Thymus (tissue), 11 donors: ENCODE measurements around the gene CDC27. TPM values are rescaled to one million over a fixed set of nuclear protein-coding genes. Genes with fewer than 3 reads are reported as not detected.

Source experiments
- DNase-seq, 9 donors: peaks; one replicate each; pipeline ENCODE4 v3.0.0-alpha.2; 2013; ENCODE audit warnings: low spot score in 9 of 9, low read depth in 6 of 9, missing footprints in 1 of 9
- H3K27ac ChIP-seq, 2 donors: one replicate each; pipeline ENCODE4 v1.5.1; 2013; ENCODE audit warnings: control low read depth in 1 of 2, low read depth in 1 of 2, low read length in 1 of 2, mild to moderate bottlenecking in 1 of 2, moderate library complexity in 1 of 2
- H3K27me3 ChIP-seq, 2 donors: one replicate each; pipeline ENCODE4 v1.5.1; 2013; ENCODE audit warnings: low read length in 1 of 2; ENCODE audit not compliant: control insufficient read depth in 2 of 2, insufficient read depth in 1 of 2
- H3K36me3 ChIP-seq, 2 donors: one replicate each; pipeline ENCODE4 v1.5.1; 2013; ENCODE audit warnings: low read length in 1 of 2, mild to moderate bottlenecking in 1 of 2, moderate library complexity in 1 of 2; ENCODE audit not compliant: control insufficient read depth in 2 of 2, insufficient read depth in 2 of 2
- H3K4me1 ChIP-seq, 2 donors: one replicate each; pipeline ENCODE4 v1.5.1; 2013; ENCODE audit warnings: low read length in 2 of 2; ENCODE audit not compliant: control insufficient read depth in 2 of 2, insufficient read depth in 2 of 2
- H3K4me3 ChIP-seq, 2 donors: one replicate each; pipeline ENCODE4 v1.5.1; 2013; ENCODE audit warnings: low read length in 2 of 2, control low read depth in 1 of 2, mild to moderate bottlenecking in 1 of 2
- H3K9me3 ChIP-seq, 2 donors: one replicate each; pipeline ENCODE4 v1.5.1; 2013; ENCODE audit warnings: low read length in 1 of 2, mild to moderate bottlenecking in 1 of 2; ENCODE audit not compliant: control insufficient read depth in 2 of 2, insufficient read depth in 1 of 2
- WGBS: extraction: QIAGEN DNeasy Blood & Tissue Kit; methylation state at CpG from one replicate; pipeline ENCODE4 v1.1.7; 2013; 5-methylcytosine and 5-hydroxymethylcytosine counted together
- polyA plus RNA-seq: library from polyadenylated mRNA; stranded (reverse); fragments of 200-250 nt; gene quantifications from one replicate; pipeline ENCODE4 v1.2.3, GENCODE V29; 2013
- total RNA-seq: library from RNA; stranded (reverse); fragments of 120-200 nt; gene quantifications from one replicate; pipeline ENCODE4 v1.2.4, GENCODE V29; 2013
- donor health status: healthy.

CDC27 gene
- total and polyA plus RNA-seq, 2 donors: 21.1 to 52.2 TPM

DNA sequence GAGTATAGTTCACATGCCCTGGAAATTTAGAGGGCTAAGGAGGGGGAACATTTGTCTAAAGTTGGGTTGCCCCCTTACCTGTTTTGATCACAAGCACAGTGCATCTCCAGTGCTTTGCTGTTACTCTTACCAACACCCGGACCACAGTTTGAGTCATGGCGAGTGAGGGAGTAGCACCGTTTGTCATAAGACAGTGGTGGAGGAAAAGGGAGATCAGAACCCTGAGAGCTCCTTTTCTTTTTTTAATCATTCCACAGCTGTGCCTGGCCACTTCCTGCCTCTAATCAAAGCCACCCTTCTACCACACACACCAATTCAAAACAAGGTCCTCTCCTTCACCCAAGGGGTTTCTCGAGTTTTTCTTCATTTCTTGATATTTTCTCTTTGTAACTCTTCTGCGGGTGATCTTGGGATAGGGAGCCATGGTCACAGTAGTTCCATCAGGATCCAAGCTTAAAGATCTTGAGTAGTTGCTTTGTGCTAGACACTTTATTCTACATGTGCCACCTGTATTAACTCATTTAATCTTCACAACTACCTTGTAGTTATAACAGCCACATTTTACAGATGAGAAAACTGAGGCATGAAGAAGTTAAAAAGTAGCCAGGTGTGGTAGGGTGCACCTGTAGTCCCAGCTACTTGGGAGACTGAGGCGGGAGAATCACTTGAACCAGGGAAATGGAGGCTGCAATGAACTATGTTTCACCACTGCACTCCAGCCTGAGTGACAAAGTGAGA, 15.1 kb upstream of the CDC27 start:
- DNase-seq: peak in 1 of 9 donors; percentile 61
- no peaks in the 10 kb centered on the region for H3K27me3 ChIP-seq
- H3K27ac ChIP-seq: peak overlapping the region; percentile 37 to 90
- 42% methylated on average over 6 of the region's 6 CpGs for WGBS
- H3K4me3 ChIP-seq: no peak overlapping the region
- H3K36me3 ChIP-seq: no peaks in the 10 kb centered on the region
- H3K9me3 ChIP-seq: no peaks in the 10 kb centered on the region
- peaks cover 10 to 56% of the 10 kb centered on the region in 2 donors for H3K4me1 ChIP-seq

DNA sequence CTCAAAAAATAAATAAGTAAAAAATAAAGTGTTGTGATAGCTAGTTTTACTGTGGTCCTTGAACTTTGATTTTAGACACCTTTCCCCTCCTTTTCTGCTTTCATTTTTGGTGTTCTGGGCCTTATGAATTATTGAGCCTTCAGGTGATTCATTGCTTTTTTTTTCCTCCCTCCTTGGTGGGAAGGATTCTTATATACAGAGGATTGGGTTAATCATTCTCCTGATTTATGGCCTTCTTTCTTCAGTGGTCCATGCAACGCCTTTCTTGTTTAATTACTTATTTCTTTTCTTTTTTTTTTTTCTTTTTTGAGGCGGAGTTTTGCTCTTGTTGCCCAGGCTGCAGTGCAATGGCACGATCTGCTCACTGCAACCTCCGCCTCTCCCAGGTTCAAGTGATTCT, 12.1 kb upstream of the CDC27 start:
- Histone ChIP-seq H3K4me3 (no peak overlapping the region), H3K4me1 (peaks cover 10 to 37% of the 10 kb centered on the region in 2 donors), H3K36me3 (no peaks in the 10 kb centered on the region), H3K9me3 (no peaks in the 10 kb centered on the region), H3K27me3 (no peaks in the 10 kb centered on the region), H3K27ac (no peak overlapping the region)
- no peak for DNase-seq
- 86% methylated on average over 4 of the region's 4 CpGs for WGBS

DNA sequence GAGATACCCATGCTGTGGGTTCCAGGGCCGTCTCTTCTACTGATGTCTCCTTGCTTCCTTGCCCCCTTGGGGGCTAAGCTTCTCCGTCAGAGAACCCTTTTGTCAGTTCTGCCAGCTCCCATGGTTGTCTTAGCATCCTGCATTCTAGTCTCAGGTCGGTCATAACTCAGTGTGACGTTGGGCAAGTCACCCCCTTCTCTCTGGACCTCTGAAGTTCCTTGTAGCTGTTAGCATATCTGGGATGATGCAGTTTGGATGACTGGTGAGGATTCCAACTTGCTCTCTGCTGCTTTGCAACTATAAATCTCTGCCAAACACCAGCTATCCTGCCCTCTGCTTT, 11.2 kb upstream of the CDC27 start:
- H3K27me3 ChIP-seq: no peaks in the 10 kb centered on the region
- H3K9me3 ChIP-seq: no peaks in the 10 kb centered on the region
- no peak overlapping the region for H3K4me3 ChIP-seq
- peaks cover 7 to 29% of the 10 kb centered on the region in 2 donors for H3K4me1 ChIP-seq
- DNase-seq: no peak
- peak overlapping the region; percentile 8 to 60 for H3K27ac ChIP-seq
- 46% methylated on average over 4 of the region's 4 CpGs for WGBS
- no peaks in the 10 kb centered on the region for H3K36me3 ChIP-seq

DNA sequence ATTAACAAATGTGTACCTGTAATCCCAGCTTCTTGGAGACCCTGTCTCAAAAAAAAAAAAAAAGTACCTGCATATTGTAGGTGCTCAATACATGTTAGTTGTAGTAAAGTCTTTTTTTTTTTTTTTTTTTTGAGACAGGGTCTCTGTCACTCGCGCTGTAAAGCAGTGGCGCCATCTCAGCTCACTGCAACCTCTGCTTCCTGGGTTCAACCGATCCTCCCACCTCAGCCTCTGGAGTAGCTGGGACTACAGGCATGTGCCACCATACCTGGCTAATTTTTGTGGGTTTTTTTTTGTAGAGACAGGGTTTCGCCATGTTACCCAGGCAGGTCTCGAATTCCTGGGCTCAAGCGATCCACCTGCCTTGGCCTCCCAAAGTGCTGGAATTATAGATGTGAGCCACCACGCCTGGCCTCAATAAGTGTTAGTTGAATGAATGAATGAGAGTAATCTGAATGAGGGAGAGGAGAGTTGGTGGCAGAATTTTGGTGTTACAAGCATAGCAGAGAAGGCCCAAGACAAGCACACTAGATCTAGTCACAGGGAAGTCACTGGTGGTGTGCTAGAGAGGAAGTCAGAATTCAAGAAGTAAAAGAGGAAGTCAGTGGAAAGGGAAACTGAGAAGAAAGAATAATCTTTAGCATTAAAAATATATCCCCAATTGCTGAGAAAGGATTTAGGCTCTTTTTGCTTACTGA, 10.7 kb upstream of the CDC27 start:
- WGBS: 97% methylated on average over 8 of the region's 8 CpGs
- H3K4me3 ChIP-seq: no peak overlapping the region
- no peaks in the 10 kb centered on the region for H3K36me3 ChIP-seq
- H3K27me3 ChIP-seq: no peaks in the 10 kb centered on the region
- no peaks in the 10 kb centered on the region for H3K9me3 ChIP-seq
- peak overlapping the region; percentile 8 to 60 for H3K27ac ChIP-seq
- peak in 1 of 9 donors; percentile 46 for DNase-seq
- peaks cover 7 to 23% of the 10 kb centered on the region in 2 donors for H3K4me1 ChIP-seq

DNA sequence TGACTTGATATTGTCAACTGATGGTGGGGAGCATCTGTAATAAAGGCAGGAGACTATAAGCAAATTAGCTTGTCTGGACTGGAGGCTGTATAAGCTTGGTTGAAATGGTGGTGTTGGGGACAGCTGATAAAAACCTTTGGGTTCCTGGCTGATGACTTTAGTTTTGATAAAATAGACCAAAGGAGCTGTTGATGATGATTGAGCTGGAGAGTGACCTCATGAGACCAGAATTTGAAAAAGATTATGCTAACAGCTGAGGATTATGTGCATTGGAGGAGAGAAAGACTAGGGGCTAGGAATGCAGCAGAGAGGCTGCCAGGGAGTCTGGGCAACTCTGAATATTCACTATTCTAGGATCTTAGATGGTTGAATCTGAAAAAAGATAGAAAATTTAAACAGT, 8.7 kb upstream of the CDC27 start:
- Histone ChIP-seq H3K4me3 (no peak overlapping the region), H3K36me3 (no peaks in the 10 kb centered on the region), H3K27ac (no peak overlapping the region), H3K27me3 (no peaks in the 10 kb centered on the region), H3K4me1 (peaks cover 0 to 10% of the 10 kb centered on the region in 2 donors), H3K9me3 (no peaks in the 10 kb centered on the region)
- DNase-seq: no peak

DNA sequence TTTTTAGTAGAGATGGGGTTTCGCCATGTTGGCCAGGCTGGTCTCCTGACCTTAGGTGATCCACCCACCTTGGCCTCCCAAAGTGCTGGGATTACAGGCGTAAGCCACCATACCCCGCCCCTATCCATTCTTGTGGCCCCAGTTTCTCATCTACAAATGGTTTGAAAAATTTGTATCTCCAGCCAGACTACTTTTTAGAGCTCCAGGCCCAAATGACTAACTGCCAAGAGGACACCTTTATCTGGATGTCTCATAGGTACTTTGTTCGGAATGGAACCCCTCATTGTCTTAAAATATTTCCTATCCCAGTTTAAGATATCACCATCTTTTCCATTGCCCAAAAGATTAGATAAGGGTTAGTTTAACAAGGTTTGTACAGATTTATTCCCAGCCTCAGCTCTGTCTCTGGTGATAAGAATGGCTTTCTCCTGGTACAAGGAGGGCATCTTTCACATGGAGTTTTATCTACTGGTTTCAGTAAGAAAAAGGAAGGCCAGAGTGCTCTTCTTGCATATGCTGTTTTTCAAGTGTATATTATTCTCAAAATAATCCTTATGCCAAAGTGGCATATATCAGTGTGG, 4.9 kb upstream of the CDC27 start:
- WGBS: over 99% methylated on average over 4 of the region's 4 CpGs

DNA sequence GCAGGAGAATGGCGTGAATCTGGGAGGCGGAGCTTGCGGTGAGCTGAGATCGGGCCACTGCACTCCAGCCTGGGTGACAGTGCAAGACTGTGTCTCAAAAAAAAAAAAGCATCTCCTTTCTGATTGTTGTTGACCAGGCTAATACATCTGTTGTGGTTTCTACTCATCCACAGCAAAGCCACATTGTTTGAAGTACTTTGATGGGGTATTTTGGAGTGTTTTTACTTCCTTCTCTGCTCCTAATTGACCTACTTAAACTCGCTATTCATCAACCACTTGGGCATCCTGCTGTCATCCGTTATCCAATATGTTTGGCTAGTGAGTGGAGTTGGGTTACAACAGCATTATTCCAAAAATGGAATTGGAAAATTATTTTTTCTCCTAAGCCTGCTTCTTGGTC, 3.5 kb upstream of the CDC27 start:
- Histone ChIP-seq H3K4me1 (peaks cover 0 to 4% of the 10 kb centered on the region in 2 donors), H3K9me3 (no peaks in the 10 kb centered on the region), H3K4me3 (no peak overlapping the region), H3K27ac (no peak overlapping the region), H3K27me3 (no peaks in the 10 kb centered on the region), H3K36me3 (no peaks in the 10 kb centered on the region)
- WGBS: 50% methylated on average over 6 of the region's 6 CpGs
- no peak for DNase-seq

More for the DNA sequence above, 4.9 kb upstream of the CDC27 start:
- no peaks in the 10 kb centered on the region for H3K36me3 ChIP-seq
- no peak overlapping the region for H3K4me3 ChIP-seq
- no peak overlapping the region for H3K27ac ChIP-seq
- no peak for DNase-seq
- H3K27me3 ChIP-seq: no peaks in the 10 kb centered on the region
- H3K9me3 ChIP-seq: no peaks in the 10 kb centered on the region
- no peaks in the 10 kb centered on the region for H3K4me1 ChIP-seq

DNA sequence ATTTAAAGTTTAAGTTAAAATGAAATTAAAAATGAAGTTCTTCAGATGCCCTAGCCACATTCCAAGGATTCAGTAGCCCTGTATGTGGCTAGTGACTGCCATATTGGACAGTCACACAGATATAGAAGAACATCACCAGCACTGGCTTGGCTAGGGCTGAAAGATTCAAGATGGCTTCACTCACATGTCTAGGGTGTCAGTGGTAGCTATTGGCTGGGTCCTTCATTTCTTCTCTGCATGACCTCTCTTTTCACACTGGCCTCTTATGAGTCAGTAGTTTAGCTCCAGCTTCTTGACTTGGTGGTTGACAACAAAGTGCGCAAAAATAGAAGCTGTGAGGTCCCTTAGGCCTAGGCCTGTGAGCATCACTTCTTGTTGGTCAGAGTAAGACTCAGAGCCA, 1.7 kb upstream of the CDC27 start:
- 98% methylated on average over 1 of the region's 1 CpG for WGBS
- DNase-seq: no peak
- Histone ChIP-seq H3K4me1 (peaks cover 0 to 4% of the 10 kb centered on the region in 2 donors), H3K36me3 (no peaks in the 10 kb centered on the region), H3K4me3 (no peak overlapping the region), H3K27me3 (no peaks in the 10 kb centered on the region), H3K27ac (no peak overlapping the region), H3K9me3 (no peaks in the 10 kb centered on the region)

DNA sequence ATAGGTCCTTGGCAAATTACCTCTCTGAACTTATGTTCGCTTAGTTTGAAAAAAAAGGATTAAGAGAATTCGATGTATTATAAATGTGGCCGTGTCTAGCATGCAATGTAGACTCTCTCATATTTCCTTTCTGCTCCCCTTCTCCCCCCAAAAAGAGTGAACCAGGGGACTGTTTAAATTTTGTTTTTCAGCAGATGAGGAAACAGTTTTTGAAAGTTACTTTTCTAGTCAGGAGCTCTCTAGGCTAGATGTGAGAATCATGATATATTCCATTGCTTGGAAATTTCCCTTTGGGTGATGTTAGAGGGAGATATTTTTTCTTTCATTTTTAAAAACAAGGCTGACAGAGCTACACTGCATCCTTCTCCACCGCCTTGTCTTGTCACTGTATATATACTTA, 1.1 kb upstream of the CDC27 start:
- peaks cover 0 to 4% of the 10 kb centered on the region in 2 donors for H3K4me1 ChIP-seq
- H3K27me3 ChIP-seq: no peaks in the 10 kb centered on the region
- WGBS: 96% methylated on average over 4 of the region's 4 CpGs
- no peak overlapping the region for H3K27ac ChIP-seq
- no peaks in the 10 kb centered on the region for H3K9me3 ChIP-seq
- H3K4me3 ChIP-seq: no peak overlapping the region
- no peak for DNase-seq
- H3K36me3 ChIP-seq: no peaks in the 10 kb centered on the region
